Neural crest cell (in vitro differentiated cells): ENCODE measurements around the gene CPVL. TPM values are rescaled to one million over a fixed set of nuclear protein-coding genes. Genes with fewer than 3 reads are reported as not detected.

ENCODE experiments used
- DNase-seq: peaks from one replicate; pipeline ENCODE4 v3.0.0; 2021; ENCODE audit warnings: low read depth, mixed read lengths, low spot score
- H3K27ac Mint-ChIP-seq: one replicate; pipeline ENCODE4 v1.8.0; 2021; ENCODE audit warnings: mild to moderate bottlenecking, mixed read lengths; ENCODE audit not compliant: unreplicated experiment
- H3K27me3 Mint-ChIP-seq: 2 replicates; pipeline ENCODE4 v1.8.0; 2021; ENCODE audit warnings: low read depth, mild to moderate bottlenecking, mixed read lengths
- H3K36me3 Mint-ChIP-seq: 2 replicates; pipeline ENCODE4 v1.8.0; 2021; ENCODE audit warnings: low read depth, mild to moderate bottlenecking, mixed read lengths
- H3K4me1 Mint-ChIP-seq: 2 replicates; pipeline ENCODE4 v1.8.0; 2021; ENCODE audit warnings: mixed read lengths
- H3K4me3 Mint-ChIP-seq: one replicate; pipeline ENCODE4 v1.8.0; 2021; ENCODE audit warnings: mild to moderate bottlenecking, mixed read lengths
- H3K9me3 Mint-ChIP-seq: 2 replicates; pipeline ENCODE4 v1.8.0; 2021; ENCODE audit warnings: mixed read lengths
- total RNA-seq: library from RNA; stranded (reverse); gene quantifications from 2 replicates; pipeline ENCODE4 v1.2.1, GENCODE V29; 2021
- TF ChIP-seq, protein P1 (sequence below): fragments of 200-600 bp; sonication (generic); conservative IDR thresholded peaks from 2 replicates; pipeline ENCODE4 v1.5.0; 2021; ENCODE audit warnings: antibody characterized with exemption, mild to moderate bottlenecking

Gene CPVL
- total RNA-seq, 1 donor from 2014 or later, result 31.3 TPM

DNA sequence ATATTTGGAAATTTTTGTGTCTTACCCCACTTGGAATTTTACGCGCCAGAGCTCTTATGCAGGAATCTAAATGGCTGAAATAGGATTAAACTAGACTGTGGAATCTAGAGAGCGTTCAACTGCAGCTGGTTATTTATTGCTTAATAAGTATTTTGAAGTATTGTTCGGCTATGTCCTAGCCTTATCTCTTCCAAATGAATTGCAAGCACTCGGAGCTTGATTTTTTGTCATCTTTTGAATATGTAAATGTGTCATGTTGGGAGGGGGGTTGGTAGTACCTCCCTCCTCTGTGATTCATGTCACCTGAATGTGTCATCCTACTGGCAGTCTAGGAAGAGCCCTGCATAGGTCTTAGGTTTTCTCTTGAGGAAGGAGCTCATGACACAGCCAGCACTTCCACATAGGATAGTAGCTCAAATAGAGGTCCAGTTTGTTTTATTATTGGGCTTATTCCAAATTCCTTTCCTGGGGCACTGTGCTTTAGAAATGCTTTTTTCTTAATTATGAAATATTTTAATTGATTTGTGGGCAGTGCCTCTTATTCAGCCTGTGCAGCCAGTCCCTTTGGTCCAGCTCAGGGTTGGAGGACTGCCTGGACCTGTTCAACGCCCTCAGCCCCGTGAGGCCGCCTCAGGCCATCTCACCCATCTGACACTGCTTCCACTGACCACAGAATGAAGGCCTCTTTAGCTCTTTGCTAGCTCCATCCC, 165.7 kb downstream of the CPVL start:
- H3K4me3 Mint-ChIP-seq, result no peak overlapping the region
- H3K27ac Mint-ChIP-seq, result no peak overlapping the region

DNA sequence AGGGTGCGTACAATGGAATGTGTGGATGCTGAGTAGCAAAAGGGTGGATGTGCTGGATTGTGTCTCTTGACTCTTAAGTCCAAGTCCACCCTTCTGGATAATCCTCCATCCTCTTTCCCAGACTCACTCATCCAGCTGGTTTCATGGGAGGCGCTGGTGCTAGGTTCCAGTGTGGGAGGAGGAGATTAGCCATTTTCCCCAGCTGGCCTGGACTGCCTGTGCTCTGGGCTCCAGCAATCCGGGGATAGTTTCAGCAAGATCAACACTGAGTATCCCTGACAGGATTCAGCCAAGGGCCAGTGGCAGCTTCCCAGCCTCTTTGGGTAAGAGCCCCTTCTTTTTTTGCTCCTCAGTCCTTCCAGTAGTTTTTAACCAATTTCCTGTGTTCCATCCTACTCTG, 166.6 kb downstream of the CPVL start:
- Mint-ChIP-seq H3K36me3 (peaks cover 6% of the 10 kb centered on the region), H3K4me3 (no peak overlapping the region), H3K9me3 (peaks cover 2% of the 10 kb centered on the region), H3K4me1 (peaks cover 32% of the 10 kb centered on the region), H3K27ac (no peak overlapping the region), H3K27me3 (no peaks in the 10 kb centered on the region)
- TF ChIP-seq, protein P1, sequence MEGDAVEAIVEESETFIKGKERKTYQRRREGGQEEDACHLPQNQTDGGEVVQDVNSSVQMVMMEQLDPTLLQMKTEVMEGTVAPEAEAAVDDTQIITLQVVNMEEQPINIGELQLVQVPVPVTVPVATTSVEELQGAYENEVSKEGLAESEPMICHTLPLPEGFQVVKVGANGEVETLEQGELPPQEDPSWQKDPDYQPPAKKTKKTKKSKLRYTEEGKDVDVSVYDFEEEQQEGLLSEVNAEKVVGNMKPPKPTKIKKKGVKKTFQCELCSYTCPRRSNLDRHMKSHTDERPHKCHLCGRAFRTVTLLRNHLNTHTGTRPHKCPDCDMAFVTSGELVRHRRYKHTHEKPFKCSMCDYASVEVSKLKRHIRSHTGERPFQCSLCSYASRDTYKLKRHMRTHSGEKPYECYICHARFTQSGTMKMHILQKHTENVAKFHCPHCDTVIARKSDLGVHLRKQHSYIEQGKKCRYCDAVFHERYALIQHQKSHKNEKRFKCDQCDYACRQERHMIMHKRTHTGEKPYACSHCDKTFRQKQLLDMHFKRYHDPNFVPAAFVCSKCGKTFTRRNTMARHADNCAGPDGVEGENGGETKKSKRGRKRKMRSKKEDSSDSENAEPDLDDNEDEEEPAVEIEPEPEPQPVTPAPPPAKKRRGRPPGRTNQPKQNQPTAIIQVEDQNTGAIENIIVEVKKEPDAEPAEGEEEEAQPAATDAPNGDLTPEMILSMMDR, result no peak
- DNase-seq, result no peak

More for the DNA sequence above, 165.7 kb downstream of the CPVL start:
- TF ChIP-seq, protein P1, result no peak
- H3K36me3 Mint-ChIP-seq, result peaks cover 6% of the 10 kb centered on the region
- no peak for DNase-seq
- peaks cover 2% of the 10 kb centered on the region for H3K9me3 Mint-ChIP-seq
- H3K27me3 Mint-ChIP-seq, result no peaks in the 10 kb centered on the region
- peaks cover 40% of the 10 kb centered on the region for H3K4me1 Mint-ChIP-seq

DNA sequence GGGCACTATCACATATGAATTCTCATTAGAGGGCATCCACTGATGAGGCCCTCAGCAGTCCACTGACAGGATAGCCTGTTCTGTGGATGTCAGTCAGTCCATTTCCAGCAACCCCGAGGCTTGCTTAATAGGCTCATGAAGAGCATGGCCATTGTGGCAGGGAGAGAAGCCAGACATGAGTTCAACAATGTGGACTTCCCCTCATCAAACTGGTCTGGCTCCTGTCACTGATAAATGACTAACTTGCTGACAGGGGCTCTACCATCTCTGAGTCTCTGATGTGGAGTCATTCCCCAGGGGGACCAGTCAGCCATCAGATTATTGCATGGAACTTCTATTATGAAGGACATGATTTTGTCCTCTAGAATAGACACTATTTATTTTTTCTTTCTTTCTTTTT, 168.5 kb downstream of the CPVL start:
- Mint-ChIP-seq H3K9me3 (peaks cover 10% of the 10 kb centered on the region), H3K27ac (no peak overlapping the region), H3K36me3 (peaks cover 15% of the 10 kb centered on the region), H3K27me3 (no peaks in the 10 kb centered on the region), H3K4me3 (no peak overlapping the region), H3K4me1 (peaks cover 16% of the 10 kb centered on the region)
- TF ChIP-seq, protein P1, result no peak
- DNase-seq, result no peak

DNA sequence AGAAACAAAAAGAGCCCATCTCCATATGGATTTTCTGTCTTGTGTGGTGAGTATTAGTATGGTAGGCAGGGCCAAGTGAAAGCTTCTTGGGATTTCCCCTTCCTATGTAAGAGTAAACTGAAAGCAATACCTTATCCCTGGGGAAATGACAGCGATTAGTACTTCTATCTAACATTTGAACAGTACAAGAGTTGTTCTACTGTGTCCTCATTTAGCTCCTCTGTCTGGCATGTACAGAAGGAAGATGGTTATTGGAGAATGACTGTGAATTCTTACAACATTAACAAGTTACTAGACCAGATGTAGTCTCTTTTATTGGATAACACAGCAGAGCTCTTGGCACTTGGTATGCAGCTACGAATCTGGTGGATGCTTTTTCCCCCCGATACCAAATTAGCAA, 170.3 kb downstream of the CPVL start:
- H3K4me1 Mint-ChIP-seq, result peaks cover 8% of the 10 kb centered on the region
- peaks cover 26% of the 10 kb centered on the region for H3K36me3 Mint-ChIP-seq
- no peaks in the 10 kb centered on the region for H3K27me3 Mint-ChIP-seq
- TF ChIP-seq, protein P1, result no peak
- H3K4me3 Mint-ChIP-seq, result no peak overlapping the region
- no peak overlapping the region for H3K27ac Mint-ChIP-seq
- DNase-seq, result no peak
- peaks cover 16% of the 10 kb centered on the region for H3K9me3 Mint-ChIP-seq

DNA sequence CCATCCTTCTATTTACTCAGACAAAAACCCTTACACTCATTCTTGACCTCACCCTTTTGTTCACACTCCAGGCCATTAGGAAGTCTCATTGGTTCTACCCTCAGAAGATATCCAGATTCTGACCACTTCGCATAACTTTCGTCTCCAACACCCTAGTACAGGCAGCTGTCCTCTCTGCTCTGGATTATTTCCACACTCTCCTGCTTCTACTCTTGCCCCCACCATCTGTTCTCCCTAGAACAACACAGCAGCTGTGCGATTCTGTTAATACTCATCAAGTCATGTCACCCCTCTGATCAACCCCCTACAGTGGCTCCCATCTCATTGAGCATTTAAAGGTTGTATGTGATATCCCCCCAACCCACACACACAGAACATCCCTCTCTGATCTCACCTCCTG, 172.7 kb downstream of the CPVL start:
- peaks cover 24% of the 10 kb centered on the region for H3K9me3 Mint-ChIP-seq
- no peak for DNase-seq
- H3K4me3 Mint-ChIP-seq, result no peak overlapping the region
- H3K27ac Mint-ChIP-seq, result no peak overlapping the region
- TF ChIP-seq, protein P1, result no peak
- H3K27me3 Mint-ChIP-seq, result no peaks in the 10 kb centered on the region
- H3K4me1 Mint-ChIP-seq, result no peaks in the 10 kb centered on the region
- peaks cover 29% of the 10 kb centered on the region for H3K36me3 Mint-ChIP-seq
